ENCODE results near the gene ETV7. TPM values are rescaled to one million over a fixed set of nuclear protein-coding genes. Genes with fewer than 3 reads are reported as not detected.
"Not testable (repeated sequence)": the region's sequence is repeated elsewhere in the genome, so short reads cannot be mapped to it uniquely, and the experiment has no call there.

Gene ETV7
- total and polyA plus RNA-seq, 7 donors, result 0.36 to 11.6 (median 2.9) TPM; not detected in 1

DNA sequence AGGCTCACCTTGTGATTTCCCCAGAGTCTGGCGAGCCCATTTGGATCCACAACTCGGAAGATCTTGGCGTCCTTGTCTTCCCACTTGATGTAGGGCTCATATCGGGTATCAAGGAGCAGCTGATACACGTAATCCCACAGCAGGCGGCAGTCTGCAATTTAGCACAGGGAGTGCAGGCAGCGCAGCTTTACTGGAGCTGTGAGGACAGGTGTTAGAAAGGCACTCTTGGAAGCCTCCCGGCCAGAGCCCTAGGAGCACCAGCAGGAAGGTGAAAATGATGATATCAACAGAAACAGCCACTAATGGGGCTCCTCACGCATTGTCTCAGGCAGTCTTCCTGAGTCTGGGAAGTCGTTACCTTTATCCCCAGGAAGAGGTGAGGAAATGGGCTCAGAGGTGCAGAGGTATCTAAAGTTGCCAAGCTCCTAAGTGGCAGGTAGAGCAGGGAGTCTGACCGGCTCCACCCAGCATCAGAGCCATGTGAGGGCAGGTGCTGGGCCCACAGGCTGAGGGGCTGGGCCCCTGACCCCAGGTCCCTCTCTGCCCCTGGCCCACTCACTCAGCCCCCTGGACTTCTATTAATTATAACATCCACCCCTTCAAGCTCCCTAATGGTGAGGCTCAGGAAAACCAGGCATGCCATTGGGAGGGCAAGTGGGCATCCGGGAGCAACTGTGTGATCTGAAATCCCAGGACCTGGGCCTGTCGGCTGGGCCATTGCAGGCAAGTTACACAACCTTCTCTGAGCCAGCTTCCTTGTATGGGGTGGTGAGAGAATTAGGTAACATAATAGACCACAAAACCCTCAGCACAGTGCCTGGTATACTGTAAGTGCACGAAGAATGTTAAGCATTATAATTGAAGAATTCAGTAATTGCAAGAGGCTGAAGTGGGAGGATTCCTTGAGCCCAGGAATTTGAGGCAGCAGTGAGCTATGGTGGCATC lies 18.3 kb downstream of the ETV7 start:
- DNase-seq, result no peak
- intact Hi-C loops (cut with DNase I), result no loop called here
- no peaks in the 10 kb centered on the region for H3K9me3 ChIP-seq
- no peak overlapping the region for H3K4me3 ChIP-seq
- no peaks in the 10 kb centered on the region for H3K27me3 ChIP-seq
- 88 to 93% methylated on average over 14 of the region's 14 CpGs for WGBS, 2 donors
- H3K4me1 ChIP-seq, result no peaks in the 10 kb centered on the region
- H3K36me3 ChIP-seq, result no peaks in the 10 kb centered on the region
- no peak overlapping the region for H3K27ac ChIP-seq
- TF ChIP-seq, protein P1, sequence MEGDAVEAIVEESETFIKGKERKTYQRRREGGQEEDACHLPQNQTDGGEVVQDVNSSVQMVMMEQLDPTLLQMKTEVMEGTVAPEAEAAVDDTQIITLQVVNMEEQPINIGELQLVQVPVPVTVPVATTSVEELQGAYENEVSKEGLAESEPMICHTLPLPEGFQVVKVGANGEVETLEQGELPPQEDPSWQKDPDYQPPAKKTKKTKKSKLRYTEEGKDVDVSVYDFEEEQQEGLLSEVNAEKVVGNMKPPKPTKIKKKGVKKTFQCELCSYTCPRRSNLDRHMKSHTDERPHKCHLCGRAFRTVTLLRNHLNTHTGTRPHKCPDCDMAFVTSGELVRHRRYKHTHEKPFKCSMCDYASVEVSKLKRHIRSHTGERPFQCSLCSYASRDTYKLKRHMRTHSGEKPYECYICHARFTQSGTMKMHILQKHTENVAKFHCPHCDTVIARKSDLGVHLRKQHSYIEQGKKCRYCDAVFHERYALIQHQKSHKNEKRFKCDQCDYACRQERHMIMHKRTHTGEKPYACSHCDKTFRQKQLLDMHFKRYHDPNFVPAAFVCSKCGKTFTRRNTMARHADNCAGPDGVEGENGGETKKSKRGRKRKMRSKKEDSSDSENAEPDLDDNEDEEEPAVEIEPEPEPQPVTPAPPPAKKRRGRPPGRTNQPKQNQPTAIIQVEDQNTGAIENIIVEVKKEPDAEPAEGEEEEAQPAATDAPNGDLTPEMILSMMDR (IDR thresholded peaks at IDR 0.05), result no peak
- TF ChIP-seq POLR2A (IDR thresholded peaks at IDR 0.05) (no peak), POLR2AphosphoS5 (IDR thresholded peaks at IDR 0.05) (no peak), EP300 (IDR thresholded peaks at IDR 0.05) (no peak)

DNA sequence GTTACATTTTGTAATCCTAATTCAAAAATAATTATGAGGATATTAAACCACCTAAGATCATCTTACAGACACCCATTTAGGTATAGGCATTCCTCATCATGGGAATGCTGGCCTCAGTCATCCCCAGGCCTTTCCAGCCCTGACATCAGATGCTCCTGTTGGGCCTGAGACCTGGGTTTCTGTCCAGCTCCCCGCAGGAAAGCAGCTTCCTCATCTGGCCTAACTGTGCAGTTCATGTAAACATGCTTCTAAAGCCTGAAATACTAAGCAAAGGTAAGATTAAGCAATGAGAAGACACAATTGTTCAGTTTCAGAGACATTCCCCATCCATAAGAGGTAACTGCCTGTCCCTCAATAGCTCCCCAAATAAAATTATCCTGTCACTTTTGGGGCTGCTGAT lies 19.0 kb downstream of the ETV7 start:
- H3K4me1 ChIP-seq, result no peaks in the 10 kb centered on the region
- no peak for TF ChIP-seq POLR2A (IDR thresholded peaks at IDR 0.05)
- intact Hi-C loops (cut with DNase I), result no loop called here
- H3K4me3 ChIP-seq, result no peak overlapping the region
- no peaks in the 10 kb centered on the region for H3K36me3 ChIP-seq
- 79 to 90% methylated on average over 1 of the region's 1 CpG for WGBS, 2 donors
- no peaks in the 10 kb centered on the region for H3K9me3 ChIP-seq
- no peak for DNase-seq
- no peaks in the 10 kb centered on the region for H3K27me3 ChIP-seq
- H3K27ac ChIP-seq, result no peak overlapping the region

DNA sequence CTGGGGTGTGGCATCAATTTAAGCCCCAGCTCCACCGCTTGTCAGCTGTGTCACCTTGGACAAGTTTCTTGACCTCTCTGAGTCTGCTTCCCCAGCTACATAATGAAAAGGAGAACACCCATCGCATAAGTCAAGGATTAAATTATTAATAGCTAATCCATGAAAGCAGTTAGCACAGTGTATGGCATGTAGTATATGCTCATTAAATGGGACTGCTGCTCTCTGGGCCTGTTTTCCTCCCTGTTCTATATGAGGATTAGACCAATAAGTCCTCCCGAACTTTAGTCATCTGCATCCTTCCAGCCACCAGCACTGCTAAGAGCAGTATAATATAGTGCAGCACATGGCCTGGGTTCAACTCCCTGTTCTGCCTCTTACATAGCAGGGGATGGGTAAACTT lies 19.7 kb downstream of the ETV7 start:
- intact Hi-C loops (cut with DNase I), result no loop called here
- Histone ChIP-seq H3K27me3 (no peaks in the 10 kb centered on the region), H3K36me3 (no peaks in the 10 kb centered on the region), H3K4me3 (no peak overlapping the region), H3K27ac (no peak overlapping the region), H3K4me1 (no peaks in the 10 kb centered on the region), H3K9me3 (no peaks in the 10 kb centered on the region)
- WGBS, 2 donors, result 92 to 98% methylated on average over 3 of the region's 3 CpGs
- no peak for DNase-seq
- no peak for TF ChIP-seq POLR2A (IDR thresholded peaks at IDR 0.05)
- no peak for TF ChIP-seq EP300 (IDR thresholded peaks at IDR 0.05)
- no peak for TF ChIP-seq POLR2AphosphoS5 (IDR thresholded peaks at IDR 0.05)
- TF ChIP-seq, protein P1 (IDR thresholded peaks at IDR 0.05), result no peak

DNA sequence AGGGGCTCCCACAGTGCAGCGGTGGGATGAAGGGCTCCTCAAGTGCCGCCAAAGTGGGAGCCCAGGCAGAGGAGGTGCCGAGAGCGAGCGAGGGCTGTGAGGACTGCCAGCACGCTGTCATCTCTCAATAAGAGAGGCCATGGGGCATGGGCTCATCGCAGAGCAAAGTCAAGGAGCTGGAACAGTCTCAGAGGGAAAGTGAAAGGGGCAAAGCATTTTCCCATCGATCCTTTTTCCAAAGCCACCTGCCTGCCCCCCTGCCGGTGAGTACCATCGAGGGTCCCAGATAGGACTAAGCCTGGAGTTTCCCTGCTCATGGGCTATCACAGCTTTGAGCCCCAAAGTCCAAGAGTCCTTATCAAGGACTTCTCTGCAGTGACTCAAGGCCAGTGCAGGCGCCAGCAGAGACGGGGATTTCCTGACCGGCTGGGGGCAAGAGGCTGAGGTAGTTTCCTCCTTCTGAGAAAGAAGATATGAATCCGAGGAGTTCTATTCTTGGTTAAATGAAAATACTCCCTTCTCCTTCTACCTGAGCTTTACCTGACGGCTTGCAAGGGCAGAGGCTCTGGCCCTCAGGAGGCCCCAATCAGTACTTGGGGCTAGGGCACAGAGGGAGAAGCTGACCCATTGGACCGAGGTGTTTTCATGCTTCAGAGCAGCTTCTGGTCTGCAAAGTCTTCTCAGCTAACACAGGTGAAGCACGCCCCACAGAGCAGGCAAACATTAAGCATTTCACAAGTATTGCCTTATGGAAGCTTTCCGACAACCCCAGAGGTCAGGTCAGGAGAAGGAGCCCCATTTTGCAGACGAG lies 22.6 kb downstream of the ETV7 start:
- WGBS, 2 donors, result 77% methylated on average over 18 to 19 of the region's 19 CpGs
- DNase-seq, result no peak
- no peak for TF ChIP-seq POLR2AphosphoS5 (IDR thresholded peaks at IDR 0.05)
- TF ChIP-seq, protein P1 (IDR thresholded peaks at IDR 0.05), result no peak
- no peak for TF ChIP-seq POLR2A (IDR thresholded peaks at IDR 0.05)
- no peak for TF ChIP-seq EP300 (IDR thresholded peaks at IDR 0.05)

DNA sequence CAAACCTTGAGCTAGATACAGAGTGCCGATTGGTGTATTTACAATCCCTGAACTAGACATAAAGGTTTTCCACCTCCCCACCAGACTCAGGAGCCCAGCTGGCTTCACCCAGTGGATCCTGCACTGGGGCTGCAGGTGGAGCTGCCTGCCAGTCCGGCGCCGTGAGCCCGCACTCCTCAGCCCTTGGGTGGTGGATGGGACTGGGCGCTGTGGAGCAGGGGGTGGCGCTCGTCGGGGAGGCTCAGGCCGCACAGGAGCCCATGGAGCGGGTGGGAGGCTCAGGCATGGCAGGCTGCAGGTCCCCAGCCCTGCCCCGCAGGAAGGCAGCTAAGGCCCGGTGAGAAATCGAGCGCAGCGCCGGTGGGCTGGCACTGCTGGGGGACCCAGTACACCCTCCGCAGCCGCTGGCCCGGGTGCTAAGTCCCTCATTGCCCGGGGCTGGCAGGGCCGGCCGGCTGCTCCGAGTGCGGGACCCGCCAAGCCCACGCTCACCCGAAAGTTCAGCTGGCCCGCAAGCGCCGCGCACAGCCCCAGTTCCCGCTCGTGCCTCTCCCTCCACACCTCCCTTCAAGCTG lies 23.3 kb downstream of the ETV7 start:
- not testable (repeated sequence) for H3K36me3 ChIP-seq, H3K27me3 ChIP-seq, H3K27ac ChIP-seq, H3K4me3 ChIP-seq, H3K9me3 ChIP-seq, H3K4me1 ChIP-seq, DNase-seq
- WGBS, 2 donors, result 97 to 99% methylated on average over 34 of the region's 34 CpGs
- intact Hi-C loops (cut with DNase I), result loop anchor here (5.0 kb wide), 1 partner anchor 242 kb away; no protein-coding TSS in a partner anchor

More for the DNA sequence above, 22.6 kb downstream of the ETV7 start:
- no peaks in the 10 kb centered on the region for H3K9me3 ChIP-seq
- no peaks in the 10 kb centered on the region for H3K27me3 ChIP-seq
- intact Hi-C loops (cut with DNase I), result loop anchor here (5.0 kb wide), 1 partner anchor 243 kb away; no protein-coding TSS in a partner anchor
- H3K36me3 ChIP-seq, result no peaks in the 10 kb centered on the region
- no peak overlapping the region for H3K27ac ChIP-seq
- H3K4me1 ChIP-seq, result peaks cover 0 to 8% (median 6%) of the 10 kb centered on the region in 4 donors
- H3K4me3 ChIP-seq, result no peak overlapping the region

DNA sequence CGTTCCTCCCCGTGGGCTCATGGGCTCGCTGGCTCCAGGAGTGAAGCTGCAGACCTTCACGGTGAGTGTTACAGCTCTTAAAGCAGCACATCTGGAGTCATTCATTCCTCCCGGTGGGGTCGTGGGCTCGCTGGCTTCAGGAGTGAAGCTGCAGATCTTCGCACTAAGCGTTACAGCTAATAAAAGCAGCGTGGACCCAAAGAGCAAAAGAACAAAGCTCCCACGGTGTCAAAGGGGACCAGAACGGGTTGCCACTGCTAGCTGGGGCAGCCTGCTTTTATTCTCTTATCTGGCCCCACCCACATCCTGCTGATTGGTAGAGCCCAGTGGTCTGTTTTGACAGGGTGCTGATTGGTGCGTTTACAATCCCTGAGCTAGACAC lies 24.1 kb downstream of the ETV7 start:
- 90 to 92% methylated on average over 13 of the region's 13 CpGs for WGBS, 2 donors
- H3K27ac ChIP-seq, H3K27me3 ChIP-seq, H3K4me3 ChIP-seq, H3K9me3 ChIP-seq, H3K36me3 ChIP-seq, DNase-seq: not testable (repeated sequence)
- intact Hi-C loops (cut with DNase I), result loop anchor here (5.0 kb wide), 1 partner anchor 241 kb away; no protein-coding TSS in a partner anchor
- peaks cover 0 to 14% (median 13%) of the 10 kb centered on the region in 4 donors for H3K4me1 ChIP-seq

All from sigmoid colon (tissue), 7 donors.